T-helper 9 cell (primary cell): ENCODE data around the gene SLC38A2.
"Not testable (repeated sequence)": the region's sequence is repeated elsewhere in the genome, so short reads cannot be mapped to it uniquely, and the experiment has no call there.

Experiments
- DNase-seq: peaks from one replicate; pipeline ENCODE4 v3.0.0-alpha.2; 2020

The SLC38A2 gene

DNA sequence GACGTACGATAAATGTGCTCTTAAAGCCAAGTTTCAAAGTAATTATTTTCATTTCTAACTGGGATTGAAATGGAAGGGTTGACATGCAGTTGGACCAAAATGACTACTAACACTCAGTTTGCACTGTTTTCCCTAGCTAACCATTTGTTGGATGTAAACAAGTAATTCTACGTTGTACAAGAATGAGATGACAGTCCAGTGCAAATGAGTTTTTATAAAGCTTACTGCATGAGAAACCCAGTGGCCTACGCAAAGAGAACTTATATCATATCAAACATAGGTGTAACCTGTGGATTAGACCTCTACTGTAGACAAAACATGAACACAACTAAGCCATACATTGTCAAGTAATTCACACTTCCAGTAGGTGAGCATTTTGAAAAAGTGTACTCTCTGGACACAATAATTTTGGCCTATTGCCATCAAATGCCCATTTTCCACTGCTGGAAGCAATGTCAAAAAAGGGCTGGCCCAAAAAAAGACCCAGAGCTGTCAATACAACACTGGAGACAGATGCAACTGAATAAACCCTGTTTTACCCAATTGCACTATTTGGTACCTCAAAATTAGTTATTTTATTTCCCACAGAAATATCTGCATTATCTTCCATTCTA is 12.8 kb downstream of the SLC38A2 start:
- DNase-seq: no peak

DNA sequence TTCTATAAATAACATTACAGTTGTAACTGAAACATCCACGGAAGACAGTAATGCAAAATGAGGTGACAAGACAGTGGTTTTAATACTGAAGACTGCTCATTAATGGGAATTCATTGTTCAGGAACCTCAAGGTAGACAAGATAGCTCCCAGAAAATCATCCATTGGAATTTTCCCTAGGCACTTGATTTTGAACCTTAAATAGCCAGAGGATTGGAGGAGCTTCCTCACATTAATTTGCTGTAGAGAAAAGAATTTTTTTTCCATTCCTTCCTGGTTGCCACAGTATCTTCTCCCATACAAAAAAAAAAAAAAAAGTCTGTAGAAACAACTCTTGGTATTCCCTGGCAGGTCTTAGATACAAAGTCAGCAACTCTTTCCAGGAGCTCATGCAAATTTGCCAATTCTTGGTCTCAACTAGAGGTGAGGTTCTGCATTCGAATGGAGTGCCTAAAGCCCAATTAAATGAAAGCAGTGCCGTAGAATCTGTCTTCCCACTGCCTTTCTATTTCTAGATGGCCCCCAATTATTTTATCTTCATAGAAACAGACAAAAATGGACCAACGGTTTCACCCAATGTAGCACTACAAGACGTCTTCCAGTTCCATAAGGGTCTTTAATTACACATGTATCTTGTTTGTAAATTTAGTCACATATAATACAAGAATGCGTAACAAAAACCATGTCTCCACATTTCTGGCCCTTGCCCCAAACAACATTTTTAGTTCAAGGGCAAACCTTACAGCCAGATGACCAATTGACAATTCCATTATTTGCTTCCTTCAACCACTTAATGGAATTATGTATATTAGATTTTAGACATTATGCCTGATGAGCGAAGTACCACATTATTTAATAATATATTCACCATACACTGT is 13.5 kb downstream of the SLC38A2 start:
- DNase-seq: no peak

DNA sequence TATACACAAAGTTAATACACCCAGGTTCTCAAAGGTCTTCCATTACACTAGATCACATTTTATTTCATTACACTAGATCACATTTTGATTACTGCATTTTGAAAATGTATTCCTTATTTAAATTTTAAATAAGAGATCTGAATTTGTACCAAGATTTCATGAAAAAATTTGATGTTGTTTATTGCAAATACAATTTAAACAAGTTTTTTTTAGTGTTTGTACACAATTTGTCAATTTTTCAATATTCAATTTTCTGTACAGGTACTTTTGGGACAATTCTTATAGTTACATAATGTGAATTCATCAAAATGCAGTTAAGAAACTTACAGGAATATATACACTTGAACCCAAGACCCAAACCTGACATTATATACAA is 14.3 kb downstream of the SLC38A2 start:
- no peak for DNase-seq

DNA sequence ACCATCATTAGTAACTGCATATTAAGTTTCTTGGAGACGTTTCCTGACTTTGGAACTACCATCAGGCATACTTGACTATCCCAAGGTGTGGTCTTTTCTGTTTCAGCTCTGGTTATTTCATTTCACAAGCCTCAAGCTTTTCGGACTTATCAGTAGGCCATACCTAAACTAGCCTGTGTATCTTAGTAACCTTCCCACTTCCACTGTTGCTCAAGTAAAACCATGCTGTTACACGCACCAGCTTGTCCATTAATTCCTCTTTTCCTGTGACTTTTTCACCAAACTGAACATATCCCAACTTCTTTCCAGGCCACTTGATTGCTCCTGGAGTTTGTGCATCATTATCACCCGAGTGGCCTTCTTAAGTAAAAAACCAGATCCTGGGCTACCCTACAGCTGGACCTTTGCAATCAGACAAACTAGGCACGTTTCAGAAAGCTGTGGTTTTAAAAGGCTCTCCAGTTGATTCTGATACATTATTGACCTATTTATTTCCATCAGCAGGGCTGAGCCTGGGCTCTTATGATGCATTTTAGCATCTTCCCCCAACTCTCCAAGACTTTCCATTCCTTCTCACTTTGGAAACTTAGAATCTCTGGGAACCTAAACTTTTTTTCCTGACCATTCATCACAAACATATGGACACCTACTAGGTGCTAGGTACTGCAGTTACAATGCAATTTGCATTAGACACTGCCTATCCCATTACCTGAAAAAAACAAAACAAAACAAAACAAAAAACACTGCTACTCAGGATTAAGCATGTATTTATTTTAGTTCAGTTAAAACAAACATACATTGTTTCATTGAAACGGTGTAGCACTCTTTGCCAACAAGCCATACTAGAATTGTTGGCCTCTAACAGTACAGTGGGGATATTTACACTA is 14.9 kb downstream of the SLC38A2 start:
- no peak for DNase-seq

DNA sequence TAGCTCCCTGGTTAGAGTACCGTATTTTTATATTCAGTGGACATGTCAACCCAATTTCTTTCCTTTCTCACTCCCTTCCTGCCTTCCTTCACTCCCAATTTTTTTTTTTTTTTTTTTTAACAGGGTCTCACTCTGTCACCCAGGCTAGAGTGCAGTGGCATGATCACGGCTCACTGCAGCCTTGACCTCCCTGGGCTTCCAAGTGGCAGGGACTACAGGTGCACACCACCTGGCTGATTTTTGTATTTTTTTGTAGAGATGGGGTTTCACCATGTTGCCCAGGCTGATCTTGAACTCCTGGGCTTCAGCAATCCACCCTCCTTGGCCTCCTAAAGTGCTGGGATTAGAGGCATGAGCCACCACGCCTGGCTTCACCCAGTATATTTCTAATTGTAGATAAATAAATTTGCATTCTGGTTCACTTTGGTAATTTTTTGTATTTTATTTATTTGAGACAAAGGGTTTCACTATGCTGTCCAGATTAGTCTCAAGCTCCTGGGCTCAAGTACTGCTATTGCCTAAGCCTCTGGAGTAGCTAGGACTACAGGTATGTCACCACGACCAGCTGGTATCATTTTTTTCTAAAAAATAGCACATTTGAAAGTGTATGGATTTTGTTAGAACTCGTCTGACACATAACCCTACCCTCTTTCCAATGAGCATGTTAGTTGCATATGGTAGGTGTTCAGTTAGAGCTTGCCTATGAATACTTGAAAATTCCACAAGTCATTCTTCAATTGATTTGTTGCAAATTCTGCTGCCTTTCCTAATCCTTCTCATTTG is 15.7 kb downstream of the SLC38A2 start:
- no peak for DNase-seq

DNA sequence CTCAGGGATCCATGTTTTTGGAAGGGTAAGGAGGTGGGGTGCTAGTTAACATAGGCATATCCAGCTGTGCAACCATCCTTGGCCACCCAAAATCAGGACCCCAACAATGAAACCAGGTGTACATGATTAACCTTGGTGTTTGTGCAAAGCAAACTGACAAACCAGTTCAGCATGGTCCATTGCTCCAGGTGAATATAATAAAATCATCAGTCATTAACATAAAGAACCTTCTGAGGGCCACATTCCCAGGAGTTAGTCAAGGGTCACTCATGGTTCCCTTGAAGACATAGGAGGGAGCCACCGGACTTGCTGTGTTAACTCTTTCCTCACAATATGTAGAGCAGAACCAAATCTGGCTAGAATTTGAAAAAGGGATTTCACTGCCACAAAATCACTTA is 17.8 kb downstream of the SLC38A2 start:
- no peak for DNase-seq

DNA sequence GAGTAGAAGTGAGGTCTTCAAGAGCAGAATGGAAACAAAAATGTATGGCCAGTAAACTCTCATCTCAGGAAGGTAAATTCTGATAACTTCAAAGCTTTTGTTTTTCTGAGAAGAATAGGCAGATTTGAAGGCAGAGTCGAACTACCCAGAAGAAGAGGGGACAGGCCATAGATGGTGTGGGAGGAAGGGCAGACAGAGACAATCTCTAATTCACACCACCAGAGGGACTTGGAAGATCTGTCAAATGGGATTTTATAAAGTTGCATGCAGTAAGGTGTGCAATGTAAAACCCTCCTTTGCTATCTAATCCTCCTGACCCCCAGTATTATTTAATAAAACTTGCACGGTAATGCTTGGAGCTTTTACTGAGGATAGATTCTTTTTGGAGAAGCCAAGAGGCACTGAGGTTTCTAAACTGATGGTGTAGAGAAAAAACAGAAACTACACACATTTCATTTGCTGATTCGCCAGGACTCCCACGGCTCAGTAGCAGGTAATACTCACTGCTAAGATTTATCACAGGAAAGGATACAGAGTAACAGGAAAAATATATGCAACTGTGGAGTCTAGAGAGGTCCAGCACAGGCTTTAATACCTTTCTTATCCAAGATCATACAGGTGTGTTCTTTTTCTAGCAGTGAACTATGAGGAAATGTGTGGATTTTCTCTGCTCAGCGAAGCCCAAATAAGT is 18.3 kb downstream of the SLC38A2 start:
- DNase-seq: no peak

DNA sequence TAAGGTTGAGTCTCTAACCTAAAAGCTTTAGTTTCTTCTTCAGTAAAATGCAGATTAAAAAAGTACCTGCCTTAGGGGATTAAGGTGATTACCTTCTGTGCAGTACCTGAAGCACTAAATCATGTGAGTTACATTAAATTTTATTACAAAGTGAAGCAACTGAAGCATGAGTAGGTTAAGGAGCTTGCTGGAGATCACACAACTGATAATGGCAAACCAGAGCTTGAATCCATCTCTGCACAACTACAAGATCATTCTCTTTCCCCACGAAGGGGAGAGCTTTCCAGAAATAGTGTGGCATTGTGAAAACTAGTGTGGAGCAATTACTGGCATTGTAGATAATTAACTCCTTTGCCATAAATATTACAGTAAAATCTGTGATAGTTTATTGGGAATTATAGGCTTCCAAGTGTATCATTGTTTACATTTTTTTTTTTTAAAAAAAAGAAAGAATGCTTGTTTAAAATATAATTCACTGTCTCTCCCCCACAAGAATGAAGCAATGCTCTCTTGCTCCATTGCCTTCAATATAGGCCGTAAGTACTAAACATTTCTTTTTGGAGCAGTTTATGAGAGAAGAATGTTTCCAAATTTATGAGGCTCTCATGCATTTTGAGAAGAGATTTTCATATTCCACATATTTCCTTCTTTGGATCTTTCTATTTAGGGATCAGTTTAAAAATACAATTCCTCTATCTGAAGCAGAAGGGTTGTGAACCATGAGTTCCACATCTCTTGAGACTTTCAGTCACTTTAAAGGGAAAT is 20.5 kb downstream of the SLC38A2 start:
- no peak for DNase-seq

DNA sequence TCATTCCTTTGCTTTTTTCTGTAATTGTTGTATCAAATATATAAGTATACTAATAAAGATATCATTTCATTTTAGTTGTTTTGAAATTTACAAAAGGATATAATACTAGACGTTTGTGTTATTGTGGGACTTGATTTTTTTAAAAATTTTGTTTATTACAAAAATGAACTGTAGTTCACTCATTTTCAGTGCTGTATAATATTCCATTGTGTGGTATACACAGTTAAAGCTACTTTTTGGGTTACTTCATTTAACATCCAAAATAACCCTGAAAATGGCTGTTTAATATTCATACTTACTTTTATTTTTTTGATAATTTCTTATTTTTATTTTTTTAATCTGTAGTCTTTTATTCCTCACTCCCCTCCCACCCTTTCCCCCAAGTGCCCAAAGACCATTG is 21.4 kb downstream of the SLC38A2 start:
- DNase-seq: no peak

DNA sequence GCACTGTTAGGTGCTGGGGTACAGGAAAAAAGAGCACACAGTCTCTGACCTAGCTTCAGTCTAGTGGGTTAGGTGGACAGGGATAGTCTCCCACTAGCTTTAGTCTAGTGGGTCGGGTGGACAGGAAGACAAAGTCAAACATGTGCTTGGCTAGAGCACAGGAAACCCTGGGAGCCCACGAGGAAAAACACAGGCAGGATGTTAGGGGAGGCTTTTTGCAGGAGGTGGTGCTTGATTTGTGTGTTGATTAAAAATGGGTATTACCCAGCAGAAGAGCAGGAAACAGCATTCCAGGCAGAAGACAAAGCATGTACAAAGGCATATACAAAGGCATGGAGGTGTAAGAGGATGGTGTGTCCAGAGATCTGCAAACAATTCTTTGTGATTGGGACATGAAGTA is 23.3 kb downstream of the SLC38A2 start:
- DNase-seq: no peak

DNA sequence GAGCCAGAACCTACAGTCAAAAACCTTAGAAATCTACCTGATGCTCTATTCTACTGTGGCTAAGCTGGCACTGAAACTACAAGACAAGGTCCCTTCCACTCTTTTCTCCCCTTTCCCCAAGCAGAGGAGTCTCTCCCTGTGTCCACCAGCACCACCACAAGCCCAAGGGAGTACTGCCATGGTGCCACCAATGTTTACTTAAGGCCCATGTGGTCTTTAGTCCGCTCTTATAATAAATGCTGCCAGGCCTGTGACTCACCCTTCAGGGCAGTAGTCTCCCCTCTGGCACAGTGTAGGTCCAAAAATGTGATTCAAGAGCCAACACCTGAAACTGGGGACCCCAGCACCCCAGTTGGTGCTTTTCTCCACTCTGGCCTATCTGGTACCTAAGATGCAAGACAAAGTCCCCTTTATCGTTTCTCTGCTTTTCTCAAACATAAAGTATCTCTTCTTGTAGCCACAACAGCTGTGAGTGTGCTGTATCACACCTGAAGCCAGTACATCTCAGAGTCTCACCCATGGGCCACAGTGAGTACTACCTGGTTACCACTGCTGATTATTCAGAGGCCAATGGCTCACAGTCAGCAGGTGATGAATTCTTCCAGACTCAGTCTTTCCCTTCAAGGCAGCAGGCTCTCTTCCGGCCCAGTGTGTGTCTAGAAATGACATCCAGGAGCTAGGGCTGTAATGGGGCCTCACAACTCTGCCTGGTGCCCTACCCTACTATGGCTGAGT is 29.3 kb downstream of the SLC38A2 start:
- DNase-seq: no peak

DNA sequence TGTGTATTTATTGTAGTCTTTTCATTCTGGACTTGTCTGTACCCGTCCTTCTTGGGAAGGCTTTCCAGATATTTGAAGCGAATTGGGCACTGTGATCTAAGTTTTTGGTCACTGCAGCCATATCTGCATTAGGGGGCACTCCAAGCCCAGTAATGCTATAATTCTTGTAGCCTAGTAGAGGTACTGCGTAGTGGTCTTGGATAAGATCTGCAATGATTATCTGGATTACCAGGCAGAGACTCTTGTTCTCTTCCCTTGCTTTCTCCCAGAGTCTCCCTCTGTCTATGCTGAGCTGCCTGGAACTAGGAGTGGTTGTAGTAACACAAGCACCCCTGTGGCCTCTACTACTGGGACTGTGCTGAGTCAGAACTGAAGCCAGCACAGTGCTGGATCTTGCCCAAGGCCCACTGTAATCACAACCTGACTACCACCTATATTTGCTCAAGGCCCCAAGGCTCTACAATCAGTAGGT is 30.0 kb downstream of the SLC38A2 start:
- DNase-seq: peak; percentile 1

DNA sequence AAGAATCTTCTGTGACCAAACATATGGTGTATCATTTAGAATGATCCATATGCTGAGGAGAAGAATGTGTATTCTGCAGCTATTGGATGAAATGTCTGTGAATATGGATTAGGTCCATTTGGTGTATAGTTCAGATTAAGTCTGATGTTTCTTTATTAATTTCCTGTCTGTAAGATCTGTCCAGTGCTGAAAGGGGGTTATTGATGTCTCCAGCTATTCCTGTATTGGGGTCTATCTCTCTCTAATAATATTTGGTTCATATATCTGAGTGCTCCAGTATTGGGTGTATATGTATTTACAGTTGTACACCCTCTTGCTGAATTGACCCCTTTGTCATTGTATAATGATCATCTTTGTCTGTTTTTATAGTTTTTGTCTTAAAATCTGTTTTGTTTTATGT is 33.5 kb downstream of the SLC38A2 start:
- DNase-seq: no peak

DNA sequence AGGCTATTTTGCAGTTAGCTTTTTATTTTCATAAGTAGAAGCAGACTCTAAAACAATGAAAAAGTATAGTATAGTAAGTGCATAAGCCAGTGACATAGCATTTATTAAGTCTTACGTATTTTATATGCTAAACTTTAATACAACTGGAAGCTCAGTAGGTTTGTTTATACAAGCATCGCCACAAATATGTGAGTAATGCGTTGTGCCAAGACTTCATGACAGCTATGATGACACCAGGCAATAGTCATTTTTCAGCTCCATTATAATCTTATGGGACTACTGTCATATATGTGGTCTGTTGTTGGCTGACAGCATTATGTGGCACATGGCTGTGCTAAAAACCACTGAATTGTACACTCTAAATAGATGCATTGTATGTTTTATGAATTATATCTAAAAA is 40.3 kb downstream of the SLC38A2 start:
- DNase-seq: no peak

DNA sequence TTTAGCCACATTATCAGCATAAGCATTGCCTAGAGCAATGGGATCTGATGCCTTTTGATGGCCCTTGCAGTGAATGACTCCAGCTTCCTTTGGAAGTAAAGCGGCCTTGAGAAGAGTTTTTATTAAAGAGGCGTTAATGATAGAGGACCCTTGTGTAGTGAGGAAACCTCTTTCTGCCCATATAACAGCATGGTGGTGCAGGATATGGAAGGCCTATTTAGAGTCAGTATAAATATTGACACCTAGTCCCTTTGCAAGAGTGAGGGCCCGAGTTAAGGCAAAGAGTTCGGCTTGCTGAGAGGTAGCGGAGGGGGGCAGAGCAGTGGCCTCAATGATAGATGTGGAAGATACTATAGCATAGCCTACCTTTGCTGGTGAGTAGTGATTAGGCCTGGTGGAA is 47.5 kb downstream of the SLC38A2 start:
- not testable (repeated sequence) for DNase-seq

DNA sequence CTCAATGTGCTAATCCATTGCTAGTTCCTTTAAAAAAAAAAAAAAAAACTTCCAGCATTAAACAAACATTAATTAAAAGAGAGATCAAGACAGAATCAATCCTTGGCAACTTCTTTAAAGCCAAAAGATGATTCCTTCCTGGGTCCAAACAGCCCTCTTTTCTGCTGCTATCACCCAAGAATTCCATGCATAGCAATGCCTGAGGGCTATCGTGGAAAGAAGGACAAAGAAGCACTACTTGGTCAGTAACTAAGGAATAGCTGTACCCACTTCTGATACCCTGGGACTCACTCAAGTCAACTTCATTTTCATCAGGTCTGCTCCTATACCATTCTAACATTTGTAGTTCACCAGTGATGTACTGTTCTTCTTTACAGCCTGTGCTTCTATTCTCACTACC is 51.8 kb downstream of the SLC38A2 start:
- DNase-seq: no peak

DNA sequence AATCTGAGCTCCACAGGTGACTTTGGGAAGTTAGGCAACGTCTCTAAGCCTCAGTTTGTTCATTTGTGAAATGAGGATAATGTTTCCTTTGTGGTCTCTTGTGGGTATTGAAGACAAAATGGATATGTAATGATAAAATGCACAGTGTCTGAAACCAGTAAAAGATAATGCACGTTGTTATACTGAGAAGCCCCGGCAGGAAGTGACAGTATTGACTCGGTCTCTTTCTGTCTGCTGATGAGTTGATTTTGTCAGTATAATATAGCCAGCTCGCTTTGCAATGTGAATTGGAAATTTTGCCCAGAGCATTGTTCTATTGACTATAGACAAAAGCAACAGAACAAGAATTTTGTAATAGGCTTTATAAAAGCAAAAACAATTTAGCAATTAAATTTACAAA is 54.5 kb downstream of the SLC38A2 start:
- DNase-seq: no peak
